Kidney epithelial cell (primary cell): Measurements from ENCODE around the gene ZNF219. TPM values are rescaled to one million over a fixed set of nuclear protein-coding genes. Genes with fewer than 3 reads are reported as not detected.

ENCODE experiments used
- DNase-seq: peaks from one replicate; pipeline ENCODE4 v3.0.0-alpha.2; 2010; ENCODE audit warnings: low read depth
- H3K27me3 ChIP-seq: 2 replicates; pipeline ENCODE4 v1.6.0; 2011; ENCODE audit warnings: low read length; ENCODE audit not compliant: control insufficient read depth, insufficient read depth
- H3K36me3 ChIP-seq: 2 replicates; pipeline ENCODE4 v1.5.1; 2011; ENCODE audit warnings: low read length; ENCODE audit not compliant: control insufficient read depth, insufficient read depth
- H3K4me3 ChIP-seq: 2 replicates; pipeline ENCODE4 v1.5.1; 2011; ENCODE audit warnings: low read depth, mild to moderate bottlenecking, control low read depth, low read length
- CTCF ChIP-seq: IDR thresholded peaks from 2 replicates; pipeline ENCODE4 v1.5.1; 2011; ENCODE audit warnings: mild to moderate bottlenecking, moderate library complexity, low read length, control low read depth, inconsistent platforms; ENCODE audit not compliant: insufficient read depth, poor library complexity, severe bottlenecking
- total RNA-seq: library from RNA; depleted of rRNA; stranded (reverse); fragments of >200 nt; gene quantifications from 2 replicates; pipeline ENCODE4 v1.2.3, GENCODE V29; 2015

Gene ZNF219
- total RNA-seq, 1 donor from 2014 or later = 25.5 TPM

GRCh38 chr14:21072031-21072473, 26.4 kb downstream of the ZNF219 start:
- no peaks in the 10 kb centered on the region for H3K27me3 ChIP-seq
- peak overlapping the region; percentile 81 for H3K4me3 ChIP-seq
- H3K36me3 ChIP-seq = peaks cover 8% of the 10 kb centered on the region
- DNase-seq = no peak
- TF ChIP-seq CTCF = no peak

GRCh38 chr14:21071225-21072030, 27.0 kb downstream of the ZNF219 start:
- TF ChIP-seq CTCF = no peak
- no peak for DNase-seq
- H3K27me3 ChIP-seq = no peaks in the 10 kb centered on the region
- H3K36me3 ChIP-seq = peaks cover 8% of the 10 kb centered on the region
- peak overlapping the region; percentile 81 for H3K4me3 ChIP-seq

GRCh38 chr14:21070610-21071224, 27.7 kb downstream of the ZNF219 start:
- H3K36me3 ChIP-seq = peaks cover 5% of the 10 kb centered on the region
- TF ChIP-seq CTCF = no peak
- no peak for DNase-seq

GRCh38 chr14:21070083-21070609, 28.3 kb downstream of the ZNF219 start, which contains the start of gene ARHGEF40:
Gene ARHGEF40, plus strand, starts transcription at chr14:21070304. Its CDS starts 93 bp downstream, at chr14:21070397.
- no peak for TF ChIP-seq CTCF
- Histone ChIP-seq H3K36me3 (peaks cover 4% of the 10 kb centered on the region), H3K27me3 (no peaks in the 10 kb centered on the region), H3K4me3 (peak within 1 kb of the TSS; percentile 81)
- DNase-seq = no peak

More at GRCh38 chr14:21070610-21071224, 27.7 kb downstream of the ZNF219 start:
- Histone ChIP-seq H3K27me3 (no peaks in the 10 kb centered on the region), H3K4me3 (peak overlapping the region; percentile 81)

- no peaks in the 10 kb centered on the region for H3K27me3 ChIP-seq
- no peak for TF ChIP-seq CTCF
- no peak for DNase-seq
- H3K36me3 ChIP-seq = peaks cover 1% of the 10 kb centered on the region
- H3K4me3 ChIP-seq = peak overlapping the region; percentile 81
Measured at GRCh38 chr14:21069388-21070082, 28.9 kb downstream of the ZNF219 start.
